DOHH2 (cell line): ENCODE measurements around the gene ARIH1.

Source experiments
- EZH2phosphoT487 ChIP-seq: fragments of 200-600 bp; sonication (generic); IDR thresholded peaks from 2 replicates; pipeline ENCODE4 v1.6.1; 2017; ENCODE audit warnings: borderline replicate concordance, mild to moderate bottlenecking, antibody characterized with exemption, low read length, moderate library complexity, mixed read lengths
- TF ChIP-seq, protein P1 (sequence below): fragments of 200-600 bp; sonication (generic); IDR thresholded peaks from one replicate; pipeline ENCODE4 v1.5.1; 2014; ENCODE audit warnings: antibody characterized with exemption, mild to moderate bottlenecking, low read depth, low read length; ENCODE audit not compliant: poor library complexity, severe bottlenecking

DNA sequence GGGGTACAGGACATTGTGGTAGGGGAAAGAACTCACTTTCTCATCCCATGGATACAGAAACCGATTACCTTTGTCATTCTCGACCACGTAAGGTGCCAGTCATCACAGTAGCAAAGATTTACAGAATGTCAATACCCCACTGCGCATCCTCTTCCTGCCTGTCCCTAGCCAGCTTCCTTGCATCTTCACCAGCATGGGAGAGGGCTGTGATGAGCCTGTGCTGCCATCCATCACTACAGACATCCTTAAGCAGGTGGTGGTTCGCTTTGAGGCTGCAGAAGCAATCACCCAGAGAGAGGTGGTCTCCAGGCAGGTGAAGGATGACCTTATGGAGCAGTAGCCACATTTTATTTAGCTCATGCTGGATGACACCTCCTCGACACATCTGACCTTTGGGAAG, 23.3 kb upstream of the ARIH1 start:
- TF ChIP-seq, protein P1, sequence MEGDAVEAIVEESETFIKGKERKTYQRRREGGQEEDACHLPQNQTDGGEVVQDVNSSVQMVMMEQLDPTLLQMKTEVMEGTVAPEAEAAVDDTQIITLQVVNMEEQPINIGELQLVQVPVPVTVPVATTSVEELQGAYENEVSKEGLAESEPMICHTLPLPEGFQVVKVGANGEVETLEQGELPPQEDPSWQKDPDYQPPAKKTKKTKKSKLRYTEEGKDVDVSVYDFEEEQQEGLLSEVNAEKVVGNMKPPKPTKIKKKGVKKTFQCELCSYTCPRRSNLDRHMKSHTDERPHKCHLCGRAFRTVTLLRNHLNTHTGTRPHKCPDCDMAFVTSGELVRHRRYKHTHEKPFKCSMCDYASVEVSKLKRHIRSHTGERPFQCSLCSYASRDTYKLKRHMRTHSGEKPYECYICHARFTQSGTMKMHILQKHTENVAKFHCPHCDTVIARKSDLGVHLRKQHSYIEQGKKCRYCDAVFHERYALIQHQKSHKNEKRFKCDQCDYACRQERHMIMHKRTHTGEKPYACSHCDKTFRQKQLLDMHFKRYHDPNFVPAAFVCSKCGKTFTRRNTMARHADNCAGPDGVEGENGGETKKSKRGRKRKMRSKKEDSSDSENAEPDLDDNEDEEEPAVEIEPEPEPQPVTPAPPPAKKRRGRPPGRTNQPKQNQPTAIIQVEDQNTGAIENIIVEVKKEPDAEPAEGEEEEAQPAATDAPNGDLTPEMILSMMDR: no peak
- no peak for TF ChIP-seq EZH2phosphoT487
